ENCODE measurements around the gene EVX2.

EVX2 gene

DNA sequence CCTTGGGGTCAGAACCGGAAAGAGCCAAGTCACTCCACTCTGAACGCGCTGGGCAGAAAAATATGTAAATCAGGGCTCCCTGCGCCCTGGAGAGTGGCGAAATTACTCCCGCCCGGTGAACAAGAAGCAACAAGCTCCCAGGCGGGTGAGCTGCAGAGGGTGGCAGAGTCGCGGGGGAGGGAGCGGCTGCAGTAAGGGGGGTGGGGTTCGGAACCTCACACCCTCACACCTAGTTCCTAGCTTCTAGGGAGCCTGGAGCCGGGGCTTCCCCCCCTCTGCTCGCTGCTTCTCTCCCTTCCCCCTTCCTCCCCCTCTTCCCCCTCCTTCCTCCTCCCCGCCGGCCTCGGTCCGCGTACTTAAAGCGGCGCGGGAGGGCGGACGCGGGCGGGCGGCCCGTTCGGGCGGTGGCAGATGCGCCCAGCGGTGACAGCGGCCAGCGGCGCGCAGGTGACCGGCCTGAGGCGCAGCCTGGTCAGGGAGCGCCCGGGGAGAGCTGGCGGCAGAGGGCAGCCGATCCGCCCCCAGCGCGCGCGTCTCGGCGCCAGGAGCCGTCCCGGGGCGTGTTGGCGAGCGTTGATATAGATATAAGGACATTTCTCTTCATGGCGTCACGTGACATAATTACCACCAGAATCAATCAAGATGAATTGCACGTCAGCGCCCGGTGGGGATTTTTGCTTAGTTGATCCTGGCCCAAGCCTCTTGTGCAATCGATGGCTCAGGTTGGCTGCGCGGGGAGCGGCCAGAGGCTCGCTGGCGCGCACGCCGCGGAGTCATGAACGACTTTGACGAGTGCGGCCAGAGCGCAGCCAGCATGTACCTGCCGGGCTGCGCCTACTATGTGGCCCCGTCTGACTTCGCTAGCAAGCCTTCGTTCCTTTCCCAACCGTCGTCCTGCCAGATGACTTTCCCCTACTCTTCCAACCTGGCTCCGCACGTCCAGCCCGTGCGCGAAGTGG lies 23.1 kb upstream of the EVX2 start, which contains the start of gene HOXD11:
TSS of gene HOXD11 (plus strand) at position 700 of the 959 bp plus-strand sequence. CDS start at position 776, 76 bp downstream.
- DNase-seq: peak; percentile 84

DNA sequence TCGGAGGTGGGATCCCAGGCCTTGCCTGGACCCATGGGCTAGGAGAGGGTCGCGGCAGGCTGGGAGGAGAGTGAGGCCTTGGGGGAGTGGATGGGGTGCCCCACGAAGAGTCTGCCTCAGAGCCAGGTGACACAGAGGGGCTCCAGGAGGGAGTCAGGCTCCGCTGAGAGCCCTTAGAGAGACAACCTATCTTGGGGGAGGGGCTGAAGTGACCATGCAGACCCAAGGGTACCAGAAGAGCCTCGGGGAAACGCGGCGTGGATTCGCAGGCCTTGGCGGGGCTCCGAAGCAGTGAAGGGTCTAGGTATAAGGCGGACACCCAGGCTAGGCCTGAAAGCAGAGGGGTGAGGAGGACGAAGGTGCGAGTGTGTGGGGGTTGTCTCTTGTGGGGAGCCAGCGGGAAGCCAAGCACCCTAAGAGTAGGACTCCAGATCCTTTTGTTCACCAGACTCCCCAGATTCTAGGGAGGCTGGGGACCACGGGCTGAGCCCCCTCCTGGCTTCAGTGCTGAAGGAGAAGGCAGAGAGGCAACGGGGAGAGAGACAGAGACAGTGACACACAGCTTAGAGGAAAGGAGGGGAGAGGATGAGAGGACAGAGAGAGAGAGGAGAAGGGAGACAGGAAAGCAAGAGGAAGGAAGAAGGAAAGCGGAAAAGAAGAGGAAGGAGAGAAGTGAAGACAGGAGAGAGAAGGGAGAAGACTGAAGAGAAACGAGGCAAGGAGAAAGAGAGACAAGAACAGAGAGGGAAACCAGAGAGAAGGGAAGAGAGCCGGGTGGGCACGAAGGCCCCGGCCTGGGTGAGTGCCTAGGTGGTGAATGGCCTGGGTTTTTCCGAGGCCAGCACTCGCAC lies 22.2 kb upstream of the EVX2 start:
- DNase-seq: no peak

DNA sequence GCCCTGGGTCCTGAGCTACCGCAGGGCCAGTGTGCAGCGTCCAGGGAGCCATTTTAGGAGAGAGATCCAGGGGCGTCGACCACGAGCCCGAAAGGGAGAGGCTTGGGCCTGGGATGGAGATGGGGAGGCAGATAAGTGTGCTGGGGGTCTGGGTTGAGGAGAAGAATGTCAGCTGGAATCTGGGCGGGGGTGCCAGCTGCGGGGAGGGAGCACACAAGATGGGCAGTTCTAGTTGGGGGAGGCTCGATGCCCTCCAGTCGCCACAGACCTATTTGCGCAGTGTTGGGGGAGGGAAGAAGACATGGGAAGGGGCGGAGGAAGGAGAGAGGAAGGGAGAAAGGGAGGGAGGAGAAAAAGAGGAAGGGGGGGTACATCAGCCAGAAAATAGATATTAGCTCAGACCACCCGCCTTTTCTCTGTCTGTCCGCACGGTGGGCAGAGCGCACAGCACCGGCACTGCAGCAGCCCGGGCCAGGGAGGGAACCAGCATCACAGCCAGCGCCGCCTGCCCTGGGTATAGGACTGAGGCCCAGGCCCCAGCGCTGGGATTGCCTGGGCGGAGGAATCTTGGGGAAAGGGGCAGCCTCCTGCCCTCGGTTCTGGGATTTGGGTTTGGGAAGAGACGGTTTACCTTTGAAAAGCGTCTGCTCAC lies 21.4 kb upstream of the EVX2 start:
- peak; percentile 38 for DNase-seq

DNA sequence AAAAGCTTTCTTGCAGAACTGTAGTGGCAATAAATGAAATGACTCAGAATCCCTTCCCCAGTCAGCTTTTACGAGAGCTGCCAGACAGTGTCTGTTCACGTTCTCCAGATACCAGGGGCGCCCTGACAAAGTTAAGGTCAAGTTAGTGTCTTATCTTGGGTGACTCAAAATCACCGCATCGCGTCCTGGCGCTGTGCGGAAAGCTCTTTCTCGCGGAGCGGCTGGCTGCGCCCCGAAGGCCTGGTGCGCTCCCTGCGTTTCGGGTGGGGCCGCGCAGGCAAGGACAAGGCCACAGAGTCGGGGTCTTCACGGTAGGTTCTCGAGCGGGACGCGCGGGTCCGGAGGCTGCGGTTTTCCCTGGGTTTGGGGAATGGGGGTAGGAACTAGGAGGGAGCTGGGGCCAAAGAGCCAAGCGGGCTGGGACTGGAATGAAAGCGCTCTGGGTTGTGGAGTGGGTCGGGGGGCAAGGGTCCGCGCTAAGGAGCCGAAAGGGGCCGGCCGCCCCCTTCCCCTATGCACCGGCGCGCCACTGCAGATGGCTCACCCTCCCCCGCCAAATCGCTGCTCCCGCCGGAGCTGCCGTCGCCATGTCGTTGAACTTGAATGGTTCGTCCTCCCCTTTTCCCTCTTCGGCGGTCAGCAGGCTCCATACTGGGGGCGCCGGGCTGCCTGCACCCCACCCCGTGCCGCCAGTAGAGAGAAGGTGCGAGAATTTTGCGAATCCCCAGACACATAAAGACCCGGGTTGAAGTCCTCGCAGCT lies 20.7 kb upstream of the EVX2 start:
- DNase-seq: peak; percentile 44

DNA sequence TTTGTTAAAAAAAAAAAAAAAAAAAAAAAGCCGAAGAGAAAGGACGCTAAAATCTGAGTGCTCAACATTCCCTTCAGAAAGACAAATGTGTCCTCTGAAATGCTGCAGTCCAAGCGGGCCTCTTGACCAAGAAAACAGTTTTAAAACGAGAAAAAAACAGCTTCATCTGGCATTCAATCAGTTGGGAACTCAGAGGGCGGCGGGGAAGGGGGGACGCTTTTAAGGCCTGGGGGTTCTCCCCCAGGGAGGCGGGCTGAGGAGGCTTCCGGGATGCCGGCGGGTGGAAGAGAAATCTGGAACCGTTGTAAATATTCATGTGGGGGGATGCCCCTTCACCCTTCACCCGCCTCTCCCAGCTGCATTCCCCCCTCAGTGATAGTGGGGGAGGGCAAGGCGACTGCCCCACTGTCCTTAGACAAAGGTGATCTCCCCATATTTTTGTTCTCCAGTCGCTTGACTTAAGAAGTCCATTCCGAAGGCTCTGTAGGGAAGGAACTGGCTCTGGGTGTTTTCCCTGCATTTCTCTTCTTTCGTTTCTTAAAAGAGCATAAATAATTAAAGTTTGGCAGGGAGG lies 20.1 kb upstream of the EVX2 start:
- DNase-seq: no peak

DNA sequence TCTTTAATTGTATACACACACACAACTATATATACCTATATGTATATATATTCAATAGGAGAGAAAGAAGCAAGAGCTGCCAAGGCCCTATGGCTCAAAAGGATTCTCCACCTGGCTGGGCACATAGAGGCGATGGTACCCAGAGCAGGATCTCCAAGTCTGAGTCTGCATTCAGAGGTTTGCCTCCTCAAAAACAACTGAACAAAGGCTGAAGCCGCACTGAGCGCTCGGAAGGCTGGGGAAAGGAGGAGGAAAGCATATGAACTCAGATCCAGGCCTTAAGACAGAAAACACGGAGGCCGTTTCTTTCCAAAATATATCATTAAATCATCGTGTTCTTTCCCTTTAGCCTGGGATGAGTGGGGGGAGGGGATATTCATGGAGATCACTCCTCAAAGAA lies 19.4 kb upstream of the EVX2 start:
- no peak for DNase-seq

DNA sequence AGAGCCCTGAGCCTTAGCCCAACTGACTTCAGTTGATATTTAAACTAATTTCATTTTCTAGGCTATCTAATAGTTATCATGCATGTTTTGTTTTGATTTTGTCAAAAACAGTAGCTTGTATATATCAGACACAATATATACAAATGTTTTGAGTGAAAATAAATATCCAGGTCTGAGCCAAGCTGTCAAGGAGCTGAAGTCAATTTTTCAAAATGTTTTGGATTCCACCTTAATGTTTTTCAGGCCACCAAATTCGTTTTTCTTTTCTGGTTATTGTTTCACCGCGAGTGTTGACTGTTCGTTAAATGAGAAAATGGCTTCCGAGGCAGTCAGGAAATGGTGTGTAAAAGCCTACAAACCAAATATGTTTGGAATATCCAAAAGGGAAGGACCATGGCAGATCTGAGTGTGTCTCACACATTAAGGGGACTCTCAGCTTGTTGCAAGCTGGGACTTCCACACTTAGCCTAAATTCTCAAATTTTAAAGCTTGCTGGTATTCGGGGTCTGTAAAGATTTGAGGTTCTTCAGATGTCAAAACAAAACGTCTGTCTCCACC lies 18.6 kb upstream of the EVX2 start:
- DNase-seq: no peak

DNA sequence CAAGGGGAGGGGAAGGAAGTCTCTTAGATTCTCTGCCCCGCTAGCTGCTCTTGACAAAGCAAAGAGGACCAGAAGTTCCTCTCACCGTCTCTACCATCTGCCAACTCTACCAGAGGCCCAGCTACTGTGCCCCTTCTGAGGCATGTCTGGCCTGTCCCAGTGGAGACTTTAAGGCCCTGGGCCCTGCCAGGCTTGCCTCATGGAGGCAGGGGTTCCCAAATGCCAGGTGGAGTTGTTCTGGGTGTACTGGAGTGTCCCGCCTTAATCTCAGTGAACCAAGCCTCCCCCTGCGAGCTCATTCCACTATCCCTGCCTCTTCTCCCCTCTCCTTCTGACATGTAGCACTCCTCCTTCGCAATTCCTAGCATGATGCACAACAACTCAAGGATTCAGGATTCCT lies 18.1 kb upstream of the EVX2 start:
- DNase-seq: no peak

DNA sequence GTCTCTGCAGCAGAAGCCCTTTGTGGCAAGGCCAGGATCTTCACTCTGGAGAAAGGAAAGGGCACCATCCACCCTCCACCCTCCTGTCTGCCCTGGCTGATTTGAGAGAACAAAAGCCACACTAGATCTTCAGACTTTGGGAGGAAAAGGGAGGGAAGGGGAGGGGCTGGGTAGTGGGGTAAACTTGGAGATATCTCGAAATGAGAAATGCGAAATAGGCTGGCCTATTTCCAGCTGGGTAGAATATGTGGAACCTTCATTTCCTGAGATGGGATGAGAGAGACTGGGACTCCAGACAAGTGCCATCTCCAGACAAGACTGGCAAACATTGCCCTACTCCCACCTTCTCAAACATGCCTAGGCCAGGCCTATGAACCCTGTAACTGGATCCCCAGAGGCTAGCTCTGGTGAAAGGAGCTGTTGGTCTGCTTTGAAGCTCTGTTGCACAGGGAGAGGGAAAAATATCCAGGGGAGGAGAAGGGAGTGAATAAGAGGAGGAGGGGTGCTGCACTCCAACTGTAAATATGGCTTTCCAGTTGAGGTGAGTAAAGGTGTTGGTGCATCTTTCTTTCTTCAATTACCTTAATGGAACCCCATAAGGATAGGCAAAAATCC lies 17.6 kb upstream of the EVX2 start:
- DNase-seq: no peak

DNA sequence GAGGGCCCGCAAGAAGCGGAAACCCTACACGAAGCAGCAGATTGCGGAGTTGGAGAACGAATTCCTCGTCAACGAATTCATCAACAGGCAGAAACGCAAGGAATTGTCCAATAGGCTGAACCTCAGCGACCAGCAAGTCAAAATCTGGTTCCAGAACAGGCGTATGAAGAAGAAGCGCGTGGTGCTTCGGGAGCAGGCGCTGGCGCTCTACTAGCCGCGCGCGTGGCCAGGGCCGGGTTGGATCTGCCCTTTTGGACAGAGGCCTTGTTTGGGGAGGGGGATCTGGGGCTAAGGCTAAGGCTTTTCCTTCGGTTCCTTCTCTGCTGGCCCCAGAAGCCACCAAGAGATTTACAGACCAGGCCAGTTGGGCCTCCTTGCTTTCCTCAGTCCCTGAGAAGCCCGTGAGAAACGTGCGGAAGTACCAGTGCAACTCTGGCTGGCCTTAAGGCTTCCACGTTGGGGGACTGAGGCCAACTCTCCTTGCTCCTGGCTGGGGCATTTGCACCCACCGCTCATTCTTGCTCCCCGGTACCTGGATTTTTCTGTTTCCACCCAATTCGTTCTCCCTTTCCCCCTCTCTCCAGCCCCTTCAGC lies 16.9 kb upstream of the EVX2 start:
- no peak for DNase-seq

DNA sequence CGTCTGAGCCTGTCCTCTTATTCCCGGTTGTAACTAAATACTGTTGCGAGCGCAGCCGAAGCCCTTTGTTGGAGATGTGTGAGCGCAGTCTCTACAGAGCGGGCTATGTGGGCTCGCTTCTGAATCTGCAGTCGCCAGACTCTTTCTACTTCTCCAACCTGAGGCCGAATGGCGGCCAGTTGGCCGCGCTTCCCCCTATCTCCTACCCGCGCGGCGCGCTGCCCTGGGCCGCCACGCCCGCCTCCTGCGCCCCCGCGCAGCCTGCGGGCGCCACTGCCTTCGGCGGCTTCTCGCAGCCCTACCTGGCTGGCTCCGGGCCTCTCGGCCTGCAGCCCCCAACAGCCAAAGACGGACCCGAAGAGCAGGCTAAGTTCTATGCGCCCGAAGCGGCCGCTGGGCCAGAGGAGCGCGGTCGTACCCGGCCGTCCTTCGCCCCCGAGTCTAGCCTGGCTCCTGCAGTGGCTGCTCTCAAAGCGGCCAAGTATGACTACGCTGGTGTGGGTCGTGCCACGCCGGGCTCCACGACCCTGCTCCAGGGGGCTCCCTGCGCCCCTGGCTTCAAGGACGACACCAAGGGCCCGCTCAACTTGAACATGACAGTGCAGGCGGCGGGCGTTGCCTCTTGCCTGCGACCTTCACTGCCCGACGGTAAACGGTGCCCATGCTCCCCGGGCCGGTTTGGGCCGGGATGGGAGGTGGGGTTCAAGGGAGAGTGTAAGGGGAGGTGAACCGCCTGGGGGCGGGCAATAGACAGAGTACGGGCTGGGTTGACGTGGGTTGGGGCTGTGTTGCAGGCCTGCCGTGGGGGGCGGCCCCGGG lies 16.2 kb upstream of the EVX2 start, which contains the start of gene HOXD12:
TSS of gene HOXD12 (plus strand) at position 68 of the 819 bp plus-strand sequence. CDS start at position 75, 7 bp downstream.
- DNase-seq: no peak

DNA sequence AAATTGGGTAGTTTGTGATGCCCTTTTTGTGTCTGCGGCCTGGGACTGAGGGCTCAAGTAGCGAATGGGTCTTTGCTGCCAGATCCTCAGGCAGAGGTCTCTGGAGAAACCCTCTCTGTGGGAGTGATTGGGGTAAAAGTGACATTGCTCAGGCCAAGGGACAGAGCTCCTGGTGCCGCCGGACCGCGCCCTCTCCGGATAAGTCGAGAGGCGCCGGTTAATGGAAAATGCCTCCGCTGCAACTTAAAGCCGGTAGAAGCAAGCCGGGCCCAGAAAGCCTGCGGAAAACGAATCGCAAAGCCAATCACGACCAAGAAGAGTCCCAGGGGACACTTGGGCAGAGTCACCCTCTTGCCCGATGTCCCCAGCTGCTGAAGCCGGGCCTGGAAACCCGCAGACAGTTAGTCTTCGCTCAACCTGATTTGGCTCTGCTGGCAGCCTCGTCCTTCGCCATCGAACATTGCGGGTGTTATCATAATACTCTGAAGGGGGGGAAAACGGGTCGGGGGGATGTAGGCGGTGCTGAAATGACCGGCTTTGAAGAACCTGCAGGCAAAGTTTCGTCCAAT lies 15.5 kb upstream of the EVX2 start:
- no peak for DNase-seq

DNA sequence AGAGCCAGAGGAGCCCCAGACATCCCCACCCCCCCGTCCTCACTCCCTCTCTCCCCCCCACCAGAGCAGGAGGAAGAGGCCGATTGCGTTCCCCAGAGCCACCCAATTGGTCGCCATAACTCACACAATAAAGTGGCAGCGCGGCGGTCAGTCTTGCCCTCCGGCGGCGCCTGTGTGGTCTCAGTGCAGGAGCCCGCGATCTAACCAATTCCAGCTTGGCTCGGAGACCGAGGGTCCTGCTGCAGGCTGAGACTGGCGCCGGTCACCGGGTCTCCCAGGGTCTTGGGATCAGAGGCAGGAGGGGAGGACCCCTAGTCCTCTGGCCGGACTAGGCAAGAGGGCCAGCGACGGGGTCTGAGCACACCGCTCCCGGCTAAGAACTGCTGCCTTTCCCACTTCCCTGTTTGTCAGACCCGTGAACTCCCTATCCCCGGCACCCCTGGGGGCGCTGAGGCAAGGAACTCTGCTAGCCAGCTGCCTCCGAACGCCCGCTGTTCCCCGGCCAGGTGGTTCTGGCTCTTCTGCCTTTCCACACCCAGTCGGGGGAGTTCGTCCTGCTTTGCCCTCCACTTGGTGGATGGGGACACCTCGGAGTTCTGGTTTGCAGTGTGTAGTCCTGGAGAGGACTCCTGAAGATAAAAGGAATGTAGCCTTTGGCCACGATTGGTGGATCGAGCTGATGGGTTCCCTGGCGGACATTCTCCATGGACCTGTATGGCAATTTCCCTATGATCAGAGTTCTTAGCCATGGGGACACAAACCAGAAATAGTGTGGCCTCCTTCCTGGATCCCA lies 14.8 kb upstream of the EVX2 start:
- peak; percentile 59 for DNase-seq

DNA sequence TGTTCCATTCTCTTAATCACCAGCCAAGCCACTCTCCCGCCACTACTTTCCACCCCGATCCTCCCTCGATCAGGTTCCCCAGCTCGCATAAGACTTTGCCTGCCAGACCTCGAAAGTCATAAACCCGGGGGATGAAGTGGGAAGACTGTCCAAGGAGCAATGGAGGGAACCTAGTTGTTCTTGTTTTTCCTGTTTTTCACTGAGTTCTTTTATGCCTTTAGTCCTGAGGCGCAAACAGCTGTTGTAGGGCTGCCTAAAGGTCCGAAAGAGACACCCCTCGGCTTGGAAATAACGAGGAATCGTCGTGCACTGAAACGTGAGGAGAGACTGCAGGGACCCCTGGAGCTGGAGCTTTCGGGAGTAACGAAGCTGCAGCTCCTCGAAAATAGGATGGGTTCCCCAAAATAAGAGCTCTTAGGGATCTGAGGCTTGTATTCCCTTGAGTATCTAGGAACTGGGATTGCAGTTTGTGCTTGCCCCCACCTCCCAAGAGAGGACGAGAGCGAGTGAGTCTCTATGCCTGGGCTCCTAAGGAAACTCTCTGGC lies 14.1 kb upstream of the EVX2 start:
- no peak for DNase-seq

DNA sequence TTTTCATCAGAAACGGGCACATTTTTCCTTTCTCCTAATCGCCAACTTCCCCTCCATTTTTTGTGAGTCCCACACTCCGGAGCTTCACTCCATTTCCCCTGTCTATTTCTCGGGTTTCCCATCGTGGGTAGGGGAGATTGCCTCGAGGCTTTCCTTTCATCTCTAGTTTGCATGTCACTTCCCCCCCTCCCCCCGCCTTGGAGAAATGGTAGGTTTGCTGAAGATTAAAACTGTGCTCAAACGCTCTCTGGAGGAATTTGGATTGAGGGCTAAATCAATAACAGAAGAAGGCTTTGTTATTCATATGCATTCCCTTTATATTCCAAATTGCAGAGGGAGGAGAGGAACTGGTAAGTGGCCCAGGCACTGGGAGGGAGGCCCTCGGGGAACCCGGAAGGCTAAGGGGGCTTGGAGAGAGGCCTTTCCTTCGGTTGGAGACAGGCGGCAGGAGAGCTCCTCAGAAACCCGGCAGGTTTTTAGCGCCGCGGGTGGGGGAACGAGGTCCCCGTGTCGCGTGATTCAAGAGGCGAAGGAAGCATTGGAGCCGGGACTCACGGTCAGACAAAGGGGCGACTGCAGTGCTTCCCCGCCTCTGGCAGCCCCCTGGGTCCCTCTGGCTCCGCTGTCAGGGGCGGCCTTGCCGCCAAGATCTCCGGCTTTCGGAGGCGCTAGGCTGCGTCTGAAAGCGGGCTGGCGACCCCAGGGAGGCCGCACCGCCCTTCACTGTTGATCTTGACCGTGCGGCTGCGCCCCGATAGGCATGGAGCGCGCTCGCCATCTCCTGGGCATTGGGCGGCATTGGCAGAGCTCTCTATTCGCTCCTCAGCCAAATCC lies 13.4 kb upstream of the EVX2 start:
- peak; percentile 93 for DNase-seq

DNA sequence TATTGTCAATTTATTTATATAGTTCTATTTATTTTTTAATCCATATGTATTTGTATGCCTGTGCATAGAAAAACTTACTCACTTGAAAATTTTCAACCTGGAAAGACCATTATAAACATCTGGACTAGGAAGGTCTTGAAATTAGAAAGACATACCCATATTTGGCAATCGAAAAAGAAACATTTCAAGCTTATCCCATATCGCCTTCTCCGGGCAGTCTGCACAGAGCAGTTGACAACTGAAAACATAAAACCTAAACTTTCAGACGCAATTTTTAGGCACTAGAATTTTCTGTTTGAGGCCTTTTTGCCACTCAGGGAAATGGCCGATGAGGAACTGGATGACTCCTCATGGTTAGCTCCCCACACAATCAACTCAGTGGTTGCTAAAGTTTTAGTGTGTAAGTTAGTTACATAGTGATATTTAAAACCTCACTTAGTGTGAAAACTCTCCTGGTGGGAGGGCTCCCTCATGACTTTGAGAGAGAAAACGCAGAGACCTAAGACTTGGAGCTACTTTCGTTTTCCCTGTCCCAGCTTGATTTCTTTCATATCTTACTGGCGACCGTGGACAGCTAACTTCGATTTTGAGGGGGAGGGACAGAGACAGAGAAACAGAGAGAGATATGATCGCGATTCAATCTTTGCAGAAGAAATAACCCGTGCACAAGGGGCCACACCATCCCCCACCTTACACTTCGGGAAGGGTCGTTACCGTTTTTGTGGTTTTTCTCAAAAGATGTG lies 12.7 kb upstream of the EVX2 start:
- peak; percentile 42 for DNase-seq

DNA sequence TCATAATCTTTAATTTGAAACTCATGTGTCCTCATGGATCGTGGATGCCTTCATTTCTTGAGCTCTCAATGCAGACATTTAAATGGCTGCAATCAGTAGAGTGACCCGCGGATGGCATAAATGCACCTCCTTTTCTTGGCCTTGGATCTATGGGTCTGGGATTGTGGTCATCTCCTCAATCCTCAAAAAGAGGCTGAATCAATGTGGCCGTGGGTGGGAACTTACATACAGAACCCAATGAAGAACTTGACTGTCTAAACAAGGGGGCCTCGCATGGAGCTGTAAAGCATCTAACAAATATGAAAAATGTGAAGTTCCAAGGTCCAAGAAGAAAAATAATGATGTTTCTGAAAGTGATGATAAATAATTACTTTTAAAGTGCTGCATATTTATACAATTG lies 11.7 kb upstream of the EVX2 start:
- no peak for DNase-seq

Data from DMS53 (cell line).